Measurements from ENCODE around the gene LPAR1. TPM values are rescaled to one million over a fixed set of nuclear protein-coding genes. Genes with fewer than 3 reads are reported as not detected.
"Not testable (repeated sequence)": the region's sequence is repeated elsewhere in the genome, so short reads cannot be mapped to it uniquely, and the experiment has no call there.

LPAR1 gene
- total and polyA plus RNA-seq, 2 donors (not counting 1 experiment from before 2014, with no cell fraction given), result 0.06 TPM; not detected in 1

DNA sequence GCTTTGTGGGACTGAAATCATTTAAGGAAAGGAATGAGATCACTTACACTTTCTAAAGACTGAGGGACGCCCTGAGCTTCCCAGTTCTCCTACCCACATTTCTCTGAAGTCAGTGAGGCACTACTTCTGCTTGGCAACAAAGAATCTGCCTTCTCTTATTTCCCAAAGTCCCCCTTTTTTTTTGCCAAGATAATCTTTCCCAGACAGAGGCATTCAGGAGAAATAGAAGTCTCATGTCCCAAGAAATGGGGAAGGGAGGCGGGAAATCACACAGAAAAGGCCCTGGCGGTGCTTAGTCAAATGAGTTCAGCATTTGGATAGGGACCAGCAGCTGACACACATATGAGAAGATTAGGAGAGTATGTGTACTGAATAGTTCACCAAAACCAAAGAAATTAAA lies 210.0 kb downstream of the LPAR1 start:
- no peak for ATAC-seq (ENCODE audit: low read depth)
- H3K27me3 ChIP-seq (replicated peaks in 1 of 4; ENCODE audit: control extremely low read depth in 1 of 4, control insufficient read depth in 3 of 4, insufficient read depth in 4 of 4, low read length in 3 of 4), result no peaks in the 10 kb centered on the region
- H3K4me2 ChIP-seq (replicated peaks; ENCODE audit: low read depth, low read length, poor library complexity, severe bottlenecking), result no peak overlapping the region
- peaks cover 2% of the 10 kb centered on the region for H3K9me3 Mint-ChIP-seq (ENCODE audit: insufficient read depth)
- H3K27ac Mint-ChIP-seq, result no peak overlapping the region
- no peak overlapping the region for H3K27ac ChIP-seq (ENCODE audit: low read length in 2 of 2)
- H2AFZ ChIP-seq (ENCODE audit: insufficient read depth, low read depth, low read length, poor library complexity, severe bottlenecking), result no peak overlapping the region
- H3K9ac ChIP-seq (ENCODE audit: low read length), result no peak overlapping the region
- ChIA-PET POLR2A (no interaction called here), CTCF (no interaction called here)
- H3K4me1 Mint-ChIP-seq, result no peaks in the 10 kb centered on the region
- H3K79me2 ChIP-seq (ENCODE audit: control insufficient read depth, insufficient read depth, low read length), result no peaks in the 10 kb centered on the region
- no peaks in the 10 kb centered on the region for H3K4me1 ChIP-seq (ENCODE audit: control insufficient read depth in 2 of 2, insufficient read depth in 2 of 2, low read length in 2 of 2)
- no peak for DNase-seq
- intact Hi-C loops (cut with micrococcal nuclease), result no loop called here
- H3K4me3 Mint-ChIP-seq, result no peak overlapping the region
- no peaks in the 10 kb centered on the region for H4K20me1 ChIP-seq (ENCODE audit: control insufficient read depth, insufficient read depth, low read length, poor library complexity, severe bottlenecking)
- no peaks in the 10 kb centered on the region for H3K36me3 ChIP-seq (replicated peaks in 1 of 2; ENCODE audit: control extremely low read depth in 1 of 2, control insufficient read depth in 1 of 2, extremely low read depth in 1 of 2, insufficient read depth in 2 of 2, low read length in 1 of 2)
- H3K4me3 ChIP-seq (ENCODE audit: control extremely low read depth in 1 of 5, extremely low read depth in 1 of 5, insufficient read depth in 1 of 5, low read depth in 2 of 5, low read length in 4 of 5), result no peak overlapping the region
- H3K27me3 Mint-ChIP-seq, result no peaks in the 10 kb centered on the region
- TF ChIP-seq EZH2 (IDR thresholded peaks at IDR 0.05; ENCODE audit: borderline replicate concordance, insufficient read depth, low read depth, low read length, poor library complexity, severe bottlenecking), result no peak
- TF ChIP-seq, protein P1, sequence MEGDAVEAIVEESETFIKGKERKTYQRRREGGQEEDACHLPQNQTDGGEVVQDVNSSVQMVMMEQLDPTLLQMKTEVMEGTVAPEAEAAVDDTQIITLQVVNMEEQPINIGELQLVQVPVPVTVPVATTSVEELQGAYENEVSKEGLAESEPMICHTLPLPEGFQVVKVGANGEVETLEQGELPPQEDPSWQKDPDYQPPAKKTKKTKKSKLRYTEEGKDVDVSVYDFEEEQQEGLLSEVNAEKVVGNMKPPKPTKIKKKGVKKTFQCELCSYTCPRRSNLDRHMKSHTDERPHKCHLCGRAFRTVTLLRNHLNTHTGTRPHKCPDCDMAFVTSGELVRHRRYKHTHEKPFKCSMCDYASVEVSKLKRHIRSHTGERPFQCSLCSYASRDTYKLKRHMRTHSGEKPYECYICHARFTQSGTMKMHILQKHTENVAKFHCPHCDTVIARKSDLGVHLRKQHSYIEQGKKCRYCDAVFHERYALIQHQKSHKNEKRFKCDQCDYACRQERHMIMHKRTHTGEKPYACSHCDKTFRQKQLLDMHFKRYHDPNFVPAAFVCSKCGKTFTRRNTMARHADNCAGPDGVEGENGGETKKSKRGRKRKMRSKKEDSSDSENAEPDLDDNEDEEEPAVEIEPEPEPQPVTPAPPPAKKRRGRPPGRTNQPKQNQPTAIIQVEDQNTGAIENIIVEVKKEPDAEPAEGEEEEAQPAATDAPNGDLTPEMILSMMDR (IDR thresholded peaks at IDR 0.05), result no peak
- H3K9me3 ChIP-seq (ENCODE audit: control extremely low read depth in 1 of 3, control insufficient read depth in 2 of 3, insufficient read depth in 1 of 3, low read length in 2 of 3), result no peaks in the 10 kb centered on the region
- 94% methylated on average over 3 of the region's 3 CpGs for WGBS (ENCODE audit: insufficient coverage)

DNA sequence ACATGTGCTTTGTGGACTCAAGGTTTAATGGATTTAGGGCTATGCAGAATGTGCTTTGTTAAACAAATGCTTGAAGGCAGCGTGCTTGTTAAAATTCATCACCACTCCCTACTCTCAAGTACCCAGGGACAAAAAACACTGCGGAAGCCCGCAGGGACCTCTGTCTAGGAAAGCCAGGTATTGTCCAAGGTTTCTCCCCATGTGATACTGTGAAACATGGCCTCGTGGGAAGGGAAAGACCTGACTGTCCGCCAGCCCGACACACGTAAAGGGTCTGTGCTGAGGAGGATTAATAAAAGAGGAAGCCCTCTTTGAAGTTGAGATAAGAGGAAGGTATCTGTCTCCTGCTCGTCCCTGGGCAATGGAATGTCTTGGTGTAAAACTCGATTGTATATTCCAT lies 211.9 kb downstream of the LPAR1 start:
- CTCF ChIA-PET; H3K27me3 ChIP-seq (replicated peaks in 1 of 4; ENCODE audit: control extremely low read depth in 1 of 4, control insufficient read depth in 3 of 4, insufficient read depth in 4 of 4, low read length in 3 of 4); H3K4me1 ChIP-seq (ENCODE audit: control insufficient read depth in 2 of 2, insufficient read depth in 2 of 2, low read length in 2 of 2); H3K9me3 ChIP-seq (ENCODE audit: control extremely low read depth in 1 of 3, control insufficient read depth in 2 of 3, insufficient read depth in 1 of 3, low read length in 2 of 3); POLR2A ChIA-PET; H3K36me3 ChIP-seq (replicated peaks in 1 of 2; ENCODE audit: control extremely low read depth in 1 of 2, control insufficient read depth in 1 of 2, extremely low read depth in 1 of 2, insufficient read depth in 2 of 2, low read length in 1 of 2); H3K9ac ChIP-seq (ENCODE audit: low read length); H3K9me3 Mint-ChIP-seq (ENCODE audit: insufficient read depth); H3K4me3 ChIP-seq (ENCODE audit: control extremely low read depth in 1 of 5, extremely low read depth in 1 of 5, insufficient read depth in 1 of 5, low read depth in 2 of 5, low read length in 4 of 5); H3K27me3 Mint-ChIP-seq; H3K27ac ChIP-seq (ENCODE audit: low read length in 2 of 2); DNase-seq; ATAC-seq (ENCODE audit: low read depth); H2AFZ ChIP-seq (ENCODE audit: insufficient read depth, low read depth, low read length, poor library complexity, severe bottlenecking); intact Hi-C loops (cut with micrococcal nuclease); H3K27ac Mint-ChIP-seq; H3K4me3 Mint-ChIP-seq; H3K79me2 ChIP-seq (ENCODE audit: control insufficient read depth, insufficient read depth, low read length); H3K4me1 Mint-ChIP-seq; H4K20me1 ChIP-seq (ENCODE audit: control insufficient read depth, insufficient read depth, low read length, poor library complexity, severe bottlenecking); H3K4me2 ChIP-seq (replicated peaks; ENCODE audit: low read depth, low read length, poor library complexity, severe bottlenecking): not testable (repeated sequence)
- WGBS (ENCODE audit: insufficient coverage), result no CpG with 5 or more reads among the region's 9 CpGs

All from B cell (primary cell).